PC-3 (cell line): ENCODE results near the gene ZNF740. TPM values are rescaled to one million over a fixed set of nuclear protein-coding genes. Genes with fewer than 3 reads are reported as not detected.
A peak's percentile ranks its signal among the peaks of the same experiment; 100 is the strongest.
"Not testable (repeated sequence)": the region's sequence is repeated elsewhere in the genome, so short reads cannot be mapped to it uniquely, and the experiment has no call there.

Experiments
- ATAC-seq: fragments of 200-7000 bp; cut with Tn5 transposase; 2 replicates; pipeline ENCODE4 v1.9.1; 2020; ENCODE audit warnings: mild to moderate bottlenecking, moderate library complexity
- BruUV-seq: library from RNA; stranded (reverse); fragments of 400-500 nt; replicated peaks from 2 replicates; lab custom pipeline; 2021; lab: Mats Ljungman, UMichigan
- CTCF ChIA-PET: fragments of 300-600 bp; sonication (Branson Sonifier 250); formaldehyde crosslinking; loops from one replicate; lab custom pipeline; 2022; ENCODE audit warnings: antibody characterized with exemption; lab: Charles Lee
- POLR2A ChIA-PET: fragments of 300-600 bp; sonication (Branson Sonifier 250); formaldehyde crosslinking; loops from one replicate; lab custom pipeline; 2022; ENCODE audit warnings: antibody characterized with exemption; ENCODE audit not compliant: unreplicated experiment; lab: Charles Lee
- DNase-seq: peaks from one replicate; pipeline ENCODE4 v3.0.0-alpha.2; 2015
- H2AFZ ChIP-seq: fragments of 300-600 bp; sonication (generic); 2 replicates; pipeline ENCODE4 v1.6.0; 2016; ENCODE audit warnings: antibody characterized with exemption, low read length
- H3F3A ChIP-seq: fragments of 300-600 bp; sonication (generic); one replicate; pipeline ENCODE4 v1.6.0; 2017; ENCODE audit warnings: antibody characterized with exemption, low read length, control low read depth, mild to moderate bottlenecking; ENCODE audit not compliant: unreplicated experiment
- H3K27ac ChIP-seq: fragments of 300-600 bp; sonication (generic); 2 replicates; pipeline ENCODE4 v1.5.1; 2016; ENCODE audit warnings: mild to moderate bottlenecking, low read length
- H3K27me3 ChIP-seq: fragments of 300-600 bp; sonication (generic); 2 replicates; pipeline ENCODE4 v1.6.1; 2016; ENCODE audit warnings: low read length, mixed read lengths
- H3K36me3 ChIP-seq: fragments of 300-600 bp; sonication (generic); 2 replicates; pipeline ENCODE4 v1.6.1; 2016; ENCODE audit warnings: low read depth, mixed run types, low read length, mixed read lengths
- H3K4me1 ChIP-seq: fragments of 300-600 bp; sonication (generic); 2 replicates; pipeline ENCODE4 v1.5.1; 2016; ENCODE audit warnings: low read length; ENCODE audit not compliant: insufficient read depth
- H3K4me2 ChIP-seq: fragments of 300-600 bp; sonication (generic); 2 replicates; pipeline ENCODE4 v1.6.0; 2016; ENCODE audit warnings: low read length
- H3K4me3 ChIP-seq: fragments of 300-600 bp; sonication (generic); 2 replicates; pipeline ENCODE4 v1.5.1; 2016; ENCODE audit warnings: mild to moderate bottlenecking, low read length, mixed read lengths
- H3K79me2 ChIP-seq: fragments of 300-600 bp; sonication (generic); 2 replicates; pipeline ENCODE4 v1.6.1; 2017; ENCODE audit warnings: low read length, mixed read lengths
- H3K9ac ChIP-seq: fragments of 300-600 bp; sonication (generic); 2 replicates; pipeline ENCODE4 v1.6.0; 2016; ENCODE audit warnings: mild to moderate bottlenecking, low read length
- H3K9me2 ChIP-seq: fragments of 300-600 bp; sonication (generic); replicated peaks from 2 replicates; pipeline ENCODE4 v1.6.1; 2016; ENCODE audit warnings: mixed run types, low read length, mixed read lengths
- H3K9me3 ChIP-seq: fragments of 300-600 bp; sonication (generic); 2 replicates; pipeline ENCODE4 v1.6.1; 2016; ENCODE audit warnings: low read length, mixed read lengths
- H4K20me1 ChIP-seq: fragments of 300-600 bp; sonication (generic); 2 replicates; pipeline ENCODE4 v1.6.1; 2016; ENCODE audit warnings: low read length, mixed read lengths
- EZH2 ChIP-seq: fragments of 300-600 bp; sonication (generic); IDR thresholded peaks from one replicate; pipeline ENCODE4 v1.6.1; 2017; ENCODE audit warnings: antibody characterized with exemption, mild to moderate bottlenecking, low read length; ENCODE audit not compliant: unreplicated experiment
- EZH2phosphoT487 ChIP-seq: fragments of 300-600 bp; sonication (generic); IDR thresholded peaks from 2 replicates; pipeline ENCODE4 v1.6.1; 2018; ENCODE audit warnings: mild to moderate bottlenecking, antibody characterized with exemption, low read length, borderline replicate concordance
- intact Hi-C: fragments of 100-400 bp; cut with micrococcal nuclease; formaldehyde crosslinking; loops from 2 replicates; pipeline ENCODE4 v1.9.0; 2023
- total RNA-seq: library from RNA; depleted of rRNA; stranded (reverse); fragments of >200 nt; gene quantifications from 2 replicates; pipeline ENCODE4 v1.2.3, GENCODE V29; 2014
- TF ChIP-seq, protein P1 (sequence below): fragments of 300-600 bp; sonication (generic); conservative IDR thresholded peaks from 2 replicates; pipeline ENCODE4 v1.5.1; 2017; ENCODE audit warnings: antibody characterized with exemption, low read depth, mild to moderate bottlenecking, low read length

Gene ZNF740
- total RNA-seq, 1 experiment from 2014 or later: 12.3 TPM

DNA sequence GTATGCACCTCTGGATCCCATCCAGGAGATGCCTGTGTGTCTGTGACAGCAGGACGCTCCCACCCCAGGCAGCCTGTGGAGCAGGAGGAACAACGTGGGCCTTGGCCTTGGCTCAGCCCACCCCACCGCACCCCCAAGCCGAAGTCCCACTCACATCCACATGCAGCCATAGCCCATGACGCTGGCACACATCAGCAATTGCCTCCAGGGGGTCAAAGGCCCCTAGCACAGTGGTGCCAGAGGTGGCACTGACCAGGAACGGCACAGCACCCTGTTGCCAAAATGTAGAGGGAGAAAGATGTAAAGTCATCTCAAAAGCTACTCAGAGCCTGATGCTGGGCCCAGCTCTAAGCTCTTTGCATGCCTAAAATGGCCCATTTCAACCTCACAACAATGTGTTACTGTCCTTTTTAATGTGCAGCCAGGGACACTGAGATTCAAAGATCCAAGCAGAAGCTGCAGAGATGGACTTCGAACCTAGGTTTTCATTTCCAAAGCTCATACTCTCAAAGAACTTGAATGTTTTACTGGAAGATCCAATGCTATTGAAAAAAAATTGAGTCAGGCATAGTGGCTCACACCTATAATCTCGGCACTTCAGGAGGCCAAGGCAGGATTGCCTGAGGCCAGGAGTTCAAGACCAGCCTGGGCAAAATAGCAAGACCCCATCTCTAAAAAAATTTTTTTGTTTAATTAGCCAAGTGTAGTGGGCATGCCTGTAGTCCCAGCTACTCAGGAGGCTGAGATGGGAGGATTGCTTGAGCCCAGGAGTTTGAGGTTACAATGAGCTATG is 19.2 kb upstream of the ZNF740 start:
- Histone ChIP-seq H2AFZ (no peak overlapping the region), H3K4me1 (0 out of 2 replicates have a peak, but pooled peaks cover under 1% of the 10 kb centered on the region), H3K36me3 (no peaks in the 10 kb centered on the region), H3K27ac (no peak overlapping the region), H4K20me1 (no peaks in the 10 kb centered on the region), H3K4me3 (no peak overlapping the region), H3K27me3 (no peaks in the 10 kb centered on the region), H3F3A (no peaks in the 10 kb centered on the region), H3K4me2 (no peak overlapping the region), H3K9me2 (no peaks in the 10 kb centered on the region), H3K9me3 (no peaks in the 10 kb centered on the region), H3K79me2 (no peaks in the 10 kb centered on the region), H3K9ac (no peak overlapping the region)
- no TSS peak for BruUV-seq
- ChIA-PET CTCF (no interaction called here), POLR2A (no interaction called here)
- ATAC-seq: no peak
- TF ChIP-seq, protein P1, sequence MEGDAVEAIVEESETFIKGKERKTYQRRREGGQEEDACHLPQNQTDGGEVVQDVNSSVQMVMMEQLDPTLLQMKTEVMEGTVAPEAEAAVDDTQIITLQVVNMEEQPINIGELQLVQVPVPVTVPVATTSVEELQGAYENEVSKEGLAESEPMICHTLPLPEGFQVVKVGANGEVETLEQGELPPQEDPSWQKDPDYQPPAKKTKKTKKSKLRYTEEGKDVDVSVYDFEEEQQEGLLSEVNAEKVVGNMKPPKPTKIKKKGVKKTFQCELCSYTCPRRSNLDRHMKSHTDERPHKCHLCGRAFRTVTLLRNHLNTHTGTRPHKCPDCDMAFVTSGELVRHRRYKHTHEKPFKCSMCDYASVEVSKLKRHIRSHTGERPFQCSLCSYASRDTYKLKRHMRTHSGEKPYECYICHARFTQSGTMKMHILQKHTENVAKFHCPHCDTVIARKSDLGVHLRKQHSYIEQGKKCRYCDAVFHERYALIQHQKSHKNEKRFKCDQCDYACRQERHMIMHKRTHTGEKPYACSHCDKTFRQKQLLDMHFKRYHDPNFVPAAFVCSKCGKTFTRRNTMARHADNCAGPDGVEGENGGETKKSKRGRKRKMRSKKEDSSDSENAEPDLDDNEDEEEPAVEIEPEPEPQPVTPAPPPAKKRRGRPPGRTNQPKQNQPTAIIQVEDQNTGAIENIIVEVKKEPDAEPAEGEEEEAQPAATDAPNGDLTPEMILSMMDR: no peak
- TF ChIP-seq EZH2: no peak
- TF ChIP-seq EZH2phosphoT487: no peak
- intact Hi-C loops: no loop called here
- DNase-seq: no peak

GRCh38 chr12:53163008-53163407 is 17.5 kb upstream of the ZNF740 start:
- ATAC-seq, H3F3A ChIP-seq, H3K9ac ChIP-seq, H3K79me2 ChIP-seq, H2AFZ ChIP-seq, CTCF ChIA-PET, POLR2A ChIA-PET, H3K9me3 ChIP-seq, H3K27ac ChIP-seq, H3K27me3 ChIP-seq, BruUV-seq, H3K9me2 ChIP-seq, intact Hi-C loops, DNase-seq, H3K4me2 ChIP-seq, H4K20me1 ChIP-seq, H3K36me3 ChIP-seq, H3K4me3 ChIP-seq: not testable (repeated sequence)
- H3K4me1 ChIP-seq: peaks cover 12% of the 10 kb centered on the region; the same call in 1 of the 2 replicates

- no TSS peak for BruUV-seq
Measured at GRCh38 chr12:53166837-53167236, 13.7 kb upstream of the ZNF740 start.

More at GRCh38 chr12:53166837-53167236, 13.7 kb upstream of the ZNF740 start:
- Histone ChIP-seq H3K27ac (no peak overlapping the region), H4K20me1 (no peaks in the 10 kb centered on the region), H3F3A (no peaks in the 10 kb centered on the region), H3K9me3 (no peaks in the 10 kb centered on the region), H3K9ac (no peak overlapping the region), H3K36me3 (no peaks in the 10 kb centered on the region), H2AFZ (no peak overlapping the region), H3K79me2 (no peaks in the 10 kb centered on the region), H3K27me3 (no peaks in the 10 kb centered on the region), H3K4me2 (no peak overlapping the region), H3K9me2 (no peaks in the 10 kb centered on the region), H3K4me1 (peaks cover 17% of the 10 kb centered on the region), H3K4me3 (no peak overlapping the region)
- POLR2A ChIA-PET: no interaction called here
- DNase-seq (peak; percentile 66), ATAC-seq (peak; percentile 58)
- TF ChIP-seq, protein P1: no peak
- no peak for TF ChIP-seq EZH2phosphoT487
- TF ChIP-seq EZH2: no peak
- intact Hi-C loops: no loop called here
- CTCF ChIA-PET: interaction anchor here (0.6 kb wide), 2 partner anchors 101 to 129 kb away, joined by 3 to 4 read pairs; partner anchors contain the start of gene PFDN5
